HG03196 (cell line): Measurements from ENCODE around the gene SFXN1.

Experiments used
- ATAC-seq: cut with Tn5 transposase; IDR thresholded peaks from one replicate; pipeline ENCODE4 v1.9.1; 2021; ENCODE audit not compliant: unreplicated experiment

SFXN1 gene

GRCh38 chr5:175538576-175538975, 60.2 kb downstream of the SFXN1 start:
- ATAC-seq, result no peak

GRCh38 chr5:175539936-175540335, 61.6 kb downstream of the SFXN1 start:
- ATAC-seq, result no peak

GRCh38 chr5:175541264-175541663, 62.9 kb downstream of the SFXN1 start:
- ATAC-seq, result no peak

GRCh38 chr5:175542232-175542965, 64.0 kb downstream of the SFXN1 start:
- ATAC-seq, result no peak

GRCh38 chr5:175542966-175543235, 64.5 kb downstream of the SFXN1 start:
- ATAC-seq, result no peak

- no peak for ATAC-seq
Observed at GRCh38 chr5:175544108-175544511, 65.8 kb downstream of the SFXN1 start.

GRCh38 chr5:175544586-175544985, 66.2 kb downstream of the SFXN1 start:
- ATAC-seq, result no peak

- ATAC-seq, result no peak
Observed at GRCh38 chr5:175547842-175548241, 69.5 kb downstream of the SFXN1 start.

- ATAC-seq, result no peak
Observed at GRCh38 chr5:175548626-175549311, 70.4 kb downstream of the SFXN1 start.

- ATAC-seq, result no peak
Observed at GRCh38 chr5:175550055-175550805, 71.9 kb downstream of the SFXN1 start.

GRCh38 chr5:175551266-175551665, 72.9 kb downstream of the SFXN1 start:
- no peak for ATAC-seq

GRCh38 chr5:175554296-175554695, 75.9 kb downstream of the SFXN1 start:
- ATAC-seq, result no peak

GRCh38 chr5:175555168-175555785, 76.9 kb downstream of the SFXN1 start:
- ATAC-seq, result no peak

GRCh38 chr5:175556794-175557193, 78.4 kb downstream of the SFXN1 start:
- ATAC-seq, result no peak

- no peak for ATAC-seq
Observed at GRCh38 chr5:175557778-175558177, 79.4 kb downstream of the SFXN1 start.

- ATAC-seq, result no peak
Observed at GRCh38 chr5:175558801-175559480, 80.6 kb downstream of the SFXN1 start.

- ATAC-seq, result no peak
Observed at GRCh38 chr5:175560011-175560410, 81.7 kb downstream of the SFXN1 start.

GRCh38 chr5:175561085-175561484, 82.7 kb downstream of the SFXN1 start:
- ATAC-seq, result no peak

- ATAC-seq, result no peak
Observed at GRCh38 chr5:175564716-175565115, 86.4 kb downstream of the SFXN1 start.

- no peak for ATAC-seq
Observed at GRCh38 chr5:175566697-175567096, 88.3 kb downstream of the SFXN1 start.

- ATAC-seq, result no peak
Observed at GRCh38 chr5:175567954-175568353, 89.6 kb downstream of the SFXN1 start.
